ENCODE data around the gene RNF151.

GRCh38 chr16:1978476-1979120 is 11.9 kb downstream of the RNF151 start:
- TF ChIP-seq MAX (IDR thresholded peaks at IDR 0.05; ENCODE audit: low read depth, low read length): no peak
- TF ChIP-seq CTCF (IDR thresholded peaks at IDR 0.05; ENCODE audit: low read depth, low read length): no peak
- TF ChIP-seq POLR2A (IDR thresholded peaks at IDR 0.05; ENCODE audit: extremely low read depth, insufficient read length): no peak
- TF ChIP-seq MYC (IDR thresholded peaks at IDR 0.05; ENCODE audit: low read depth, low read length): no peak
